Liver (tissue), 9 donors: ENCODE results near the gene TAF1C. TPM values are rescaled to one million over a fixed set of nuclear protein-coding genes. Genes with fewer than 3 reads are reported as not detected.

Experiments used
- DNase-seq: peaks from one replicate; pipeline ENCODE4 v3.0.0-alpha.2; 2017; ENCODE audit warnings: low spot score
- H3K27ac ChIP-seq, 2 donors: one replicate each; pipeline ENCODE4 v1.7.0; 2013; ENCODE audit warnings: inconsistent platforms in 2 of 2, low read length in 2 of 2, control low read depth in 1 of 2, low read depth in 1 of 2, mild to moderate bottlenecking in 1 of 2
- H3K27me3 ChIP-seq, 4 donors: one replicate each; pipeline versions ENCODE4 v1.6.1 to v1.7.0; 2013; ENCODE audit warnings: low read length in 3 of 4, inconsistent platforms in 1 of 4, mild to moderate bottlenecking in 1 of 4, moderate library complexity in 1 of 4; ENCODE audit not compliant: control insufficient read depth in 4 of 4, insufficient read depth in 4 of 4
- H3K36me3 ChIP-seq, 4 donors: one replicate each; pipeline versions ENCODE4 v1.6.1 to v1.7.0; 2013; ENCODE audit warnings: low read length in 3 of 4, mild to moderate bottlenecking in 3 of 4, low read depth in 1 of 4, moderate library complexity in 1 of 4; ENCODE audit not compliant: control insufficient read depth in 4 of 4, insufficient read depth in 3 of 4
- H3K4me1 ChIP-seq, 4 donors: one replicate each; pipeline versions ENCODE4 v1.6.1 to v1.7.0; 2013; ENCODE audit warnings: low read length in 3 of 4, mild to moderate bottlenecking in 3 of 4, moderate library complexity in 1 of 4; ENCODE audit not compliant: control insufficient read depth in 4 of 4, insufficient read depth in 4 of 4
- H3K4me3 ChIP-seq, 3 donors: one replicate each; pipeline versions ENCODE4 v1.6.1 to v1.7.0; 2013; ENCODE audit warnings: low read length in 3 of 3, control low read depth in 1 of 3, low read depth in 1 of 3, mild to moderate bottlenecking in 1 of 3
- H3K9ac ChIP-seq, 2 donors: one replicate each; pipeline ENCODE4 v1.7.0; 2013; ENCODE audit warnings: low read length in 2 of 2, mild to moderate bottlenecking in 2 of 2, moderate library complexity in 2 of 2, control low read depth in 1 of 2, low read depth in 1 of 2
- H3K9me3 ChIP-seq, 4 donors: one replicate each; pipeline versions ENCODE4 v1.6.1 to v1.7.0; 2013; ENCODE audit warnings: low read length in 3 of 4; ENCODE audit not compliant: control insufficient read depth in 4 of 4
- ATF3 ChIP-seq: IDR thresholded peaks from 2 replicates; pipeline ENCODE4 v1.6.1; 2016; ENCODE audit warnings: antibody characterized with exemption
- CTCF ChIP-seq: fragments of 150-350 bp; IDR thresholded peaks from 2 replicates; pipeline ENCODE4 v1.5.1; 2017; ENCODE audit warnings: improper control_type of control experiment, low read depth, low read length; ENCODE audit not compliant: missing input control
- EGR1 ChIP-seq, 2 donors: IDR thresholded peaks; 2 replicates each; pipeline ENCODE4 v1.6.1; 2016 to 2018; ENCODE audit warnings: antibody characterized with exemption in 2 of 2, low read depth in 2 of 2
- FOXA1 ChIP-seq: IDR thresholded peaks from 2 replicates; pipeline ENCODE4 v1.6.1; 2016; ENCODE audit warnings: antibody characterized with exemption
- FOXA2 ChIP-seq: IDR thresholded peaks from 2 replicates; pipeline ENCODE4 v1.6.1; 2016; ENCODE audit warnings: antibody characterized with exemption
- GABPA ChIP-seq, 2 donors: IDR thresholded peaks in 1 of 2; conservative IDR thresholded peaks in 1 of 2; 2 replicates each; pipeline ENCODE4 v1.6.1; 2016; ENCODE audit warnings: antibody characterized with exemption in 2 of 2, mild to moderate bottlenecking in 1 of 2, moderate library complexity in 1 of 2
- HNF4A ChIP-seq, 2 donors: conservative IDR thresholded peaks; 2 replicates each; pipeline ENCODE4 v1.6.1; 2016; ENCODE audit warnings: antibody characterized with exemption in 2 of 2, mild to moderate bottlenecking in 2 of 2
- HNF4G ChIP-seq: IDR thresholded peaks from 2 replicates; pipeline ENCODE4 v1.6.1; 2016; ENCODE audit warnings: antibody characterized with exemption
- JUND ChIP-seq, 2 donors: IDR thresholded peaks; 2 replicates each; pipeline ENCODE4 v1.6.1; 2016; ENCODE audit warnings: antibody characterized with exemption in 2 of 2
- NR2F2 ChIP-seq: IDR thresholded peaks from 2 replicates; pipeline ENCODE4 v1.6.1; 2016; ENCODE audit warnings: antibody characterized with exemption
- RAD21 ChIP-seq, 2 donors: IDR thresholded peaks; 2 replicates each; pipeline ENCODE4 v1.6.1; 2016; ENCODE audit warnings: antibody characterized with exemption in 2 of 2, mild to moderate bottlenecking in 2 of 2
- RXRA ChIP-seq, 2 donors: IDR thresholded peaks; 2 replicates each; pipeline ENCODE4 v1.6.1; 2017 to 2018; ENCODE audit warnings: antibody characterized with exemption in 2 of 2, mild to moderate bottlenecking in 1 of 2
- SP1 ChIP-seq: IDR thresholded peaks from 2 replicates; pipeline ENCODE4 v1.6.1; 2018; ENCODE audit warnings: antibody characterized with exemption, mild to moderate bottlenecking
- TAF1 ChIP-seq: conservative IDR thresholded peaks from 2 replicates; pipeline ENCODE4 v1.6.1; 2016; ENCODE audit warnings: antibody characterized with exemption, mild to moderate bottlenecking
- YY1 ChIP-seq: IDR thresholded peaks from 2 replicates; pipeline ENCODE4 v1.6.1; 2016; ENCODE audit warnings: antibody characterized with exemption, mild to moderate bottlenecking
- ZBTB33 ChIP-seq: IDR thresholded peaks from 2 replicates; pipeline ENCODE4 v1.6.1; 2016; ENCODE audit warnings: antibody characterized with exemption
- WGBS: extraction: QIAGEN DNeasy Blood & Tissue Kit; methylation state at CpG from one replicate; pipeline ENCODE4 v1.1.7; 2013; 5-methylcytosine and 5-hydroxymethylcytosine counted together
- polyA plus RNA-seq, 2 donors: library from polyadenylated mRNA; stranded (reverse) in 1 of 2; unstranded in 1 of 2; fragments of 200-250 nt in 1 of 2; fragments of >200 nt in 1 of 2; fragmentation: Nextera tagmentation in 1 of 2; extraction: Ambion mirVana in 1 of 2; gene quantifications; one replicate each; pipeline versions ENCODE4 v1.2.1 to v1.2.3, GENCODE V29; 2013 to 2015
- total RNA-seq, 2 donors: library from RNA; depleted of rRNA; stranded (reverse); fragments of >200 nt; gene quantifications; one replicate each; pipeline ENCODE4 v1.2.3, GENCODE V29; 2014
- TF ChIP-seq, protein P1 (sequence below): IDR thresholded peaks from 2 replicates; pipeline ENCODE4 v1.6.1; 2016; ENCODE audit warnings: antibody characterized with exemption
- donor health status: healthy.
- donor health status: healthy.
- donor health status: healthy.
- donor health status: healthy.
- donor health status: healthy.

The TAF1C gene
- total and polyA plus RNA-seq, 4 donors: 10.2 to 34.5 (median 11.3) TPM

DNA sequence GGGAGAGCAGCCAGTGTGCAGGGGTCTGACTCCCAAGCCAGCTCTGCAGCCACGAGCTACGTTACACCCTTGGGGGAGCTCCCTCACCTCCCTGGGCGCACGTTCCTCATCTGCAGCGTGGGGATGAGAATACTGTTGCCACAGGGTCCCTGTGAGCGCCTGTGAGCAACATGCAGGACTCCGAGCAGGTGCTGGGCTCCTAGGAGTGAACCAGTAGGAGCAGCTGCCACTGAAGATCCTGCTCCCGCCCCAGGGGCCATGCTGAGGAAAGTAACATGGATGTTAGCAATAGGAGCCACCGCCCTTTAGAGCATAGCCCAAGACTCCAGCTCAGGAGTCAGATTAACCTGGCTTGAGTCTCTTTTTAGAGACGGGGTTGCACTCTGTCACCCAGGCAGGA lies 25.8 kb downstream of the TAF1C start:
- TF ChIP-seq HNF4G: no peak
- TF ChIP-seq NR2F2: no peak
- no peak for TF ChIP-seq HNF4A (conservative IDR thresholded peaks at IDR 0.05)
- TF ChIP-seq TAF1: no peak
- TF ChIP-seq RAD21 (IDR thresholded peaks at IDR 0.05): no peak
- no peak for TF ChIP-seq EGR1 (IDR thresholded peaks at IDR 0.05; ENCODE audit: low read depth in 2 of 2)
- TF ChIP-seq, protein P1, sequence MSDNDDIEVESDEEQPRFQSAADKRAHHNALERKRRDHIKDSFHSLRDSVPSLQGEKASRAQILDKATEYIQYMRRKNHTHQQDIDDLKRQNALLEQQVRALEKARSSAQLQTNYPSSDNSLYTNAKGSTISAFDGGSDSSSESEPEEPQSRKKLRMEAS: no peak
- no peak for TF ChIP-seq YY1
- TF ChIP-seq JUND (IDR thresholded peaks at IDR 0.05): no peak
- TF ChIP-seq RXRA (IDR thresholded peaks at IDR 0.05): no peak
- no peak for TF ChIP-seq SP1
- TF ChIP-seq FOXA1: no peak
- no peak for TF ChIP-seq ZBTB33
- TF ChIP-seq CTCF: no peak
- no peak for TF ChIP-seq ATF3
- Histone ChIP-seq H3K36me3 (no peaks in the 10 kb centered on the region), H3K27me3 (peaks cover 0 to 9% (median 1%) of the 10 kb centered on the region in 4 donors), H3K27ac (no peak overlapping the region), H3K4me1 (no peaks in the 10 kb centered on the region), H3K9me3 (no peaks in the 10 kb centered on the region), H3K4me3 (no peak overlapping the region), H3K9ac (no peak overlapping the region)
- DNase-seq: no peak
- 81% methylated on average over 10 of the region's 10 CpGs for WGBS

DNA sequence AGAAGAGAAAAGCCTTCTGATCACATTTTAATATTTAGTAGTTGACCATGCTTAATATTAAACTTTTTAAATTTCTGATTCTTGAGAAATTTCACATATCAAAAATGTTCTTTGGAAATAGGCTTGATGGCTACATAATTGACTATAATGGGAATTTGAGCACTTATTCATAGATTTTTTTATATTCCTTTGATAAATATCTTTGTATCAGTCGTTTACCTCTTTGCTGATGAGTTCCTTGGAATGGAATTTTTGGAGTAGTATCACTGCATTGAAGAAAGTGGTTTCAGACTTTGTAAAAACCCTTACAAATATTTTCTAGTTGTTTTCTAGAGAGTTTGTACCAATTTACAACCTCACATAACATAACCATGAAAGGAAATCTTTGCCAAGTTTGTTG lies 27.1 kb downstream of the TAF1C start:
- Histone ChIP-seq H3K9me3 (no peaks in the 10 kb centered on the region), H3K27me3 (peaks cover 0 to 13% (median 1%) of the 10 kb centered on the region in 4 donors), H3K4me1 (no peaks in the 10 kb centered on the region), H3K4me3 (no peak overlapping the region), H3K9ac (no peak overlapping the region), H3K27ac (no peak overlapping the region), H3K36me3 (no peaks in the 10 kb centered on the region)
- DNase-seq: no peak
- 55% methylated on average over 1 of the region's 1 CpG for WGBS
- TF ChIP-seq HNF4G (no peak), CTCF (no peak), ATF3 (no peak), GABPA (IDR thresholded peaks at IDR 0.05 in 1 of 2, conservative IDR thresholded peaks at IDR 0.05 in 1 of 2) (no peak), TAF1 (no peak), ZBTB33 (no peak), SP1 (no peak), EGR1 (IDR thresholded peaks at IDR 0.05; ENCODE audit: low read depth in 2 of 2) (no peak), YY1 (no peak), FOXA2 (no peak), RXRA (IDR thresholded peaks at IDR 0.05) (no peak)
- TF ChIP-seq, protein P1: no peak
